Prostate gland (tissue), 2 donors: ENCODE measurements around the gene KRTAP3-1. TPM values are rescaled to one million over a fixed set of nuclear protein-coding genes. Genes with fewer than 3 reads are reported as not detected.
A peak's percentile ranks its signal among the peaks of the same experiment; 100 is the strongest.
"Not testable (repeated sequence)": the region's sequence is repeated elsewhere in the genome, so short reads cannot be mapped to it uniquely, and the experiment has no call there.

ENCODE experiments used
- DNase-seq: peaks from one replicate; pipeline ENCODE4 v3.0.0-alpha.2; 2019; ENCODE audit warnings: low spot score
- H3K27ac ChIP-seq, 2 donors: fragments of 200-600 bp; sonication (generic); 2 replicates each; pipeline ENCODE4 v1.5.1; 2017 to 2019
- H3K27me3 ChIP-seq: fragments of 200-600 bp; sonication (generic); replicated peaks from 2 replicates; pipeline ENCODE4 v1.5.1; 2019; ENCODE audit not compliant: insufficient read depth
- H3K36me3 ChIP-seq, 2 donors: fragments of 200-600 bp; sonication (generic); 1 replicate in 1 of 2; 2 replicates in 1 of 2; pipeline versions ENCODE4 v1.5.1 to v1.8.1; 2017 to 2019
- H3K4me1 ChIP-seq: fragments of 200-600 bp; sonication (generic); replicated peaks from 2 replicates; pipeline ENCODE4 v1.5.1; 2019
- H3K4me3 ChIP-seq, 2 donors: fragments of 200-600 bp; sonication (generic); 2 replicates each; pipeline ENCODE4 v1.5.1; 2017 to 2019
- H3K9me3 ChIP-seq: fragments of 200-600 bp; sonication (generic); 2 replicates; pipeline ENCODE4 v1.5.1; 2017
- POLR2A ChIP-seq: fragments of 450-650 bp; IDR thresholded peaks from one replicate; pipeline ENCODE4 v1.6.1; 2016; ENCODE audit warnings: antibody characterized with exemption, mild to moderate bottlenecking
- POLR2AphosphoS5 ChIP-seq: sonication (generic); formaldehyde crosslinking; IDR thresholded peaks from one replicate; pipeline ENCODE4 v1.6.1; 2017; ENCODE audit warnings: antibody characterized with exemption
- WGBS: methylation state at CpG from one replicate; pipeline ENCODE4 v1.1.5; 2018; 5-methylcytosine and 5-hydroxymethylcytosine counted together
- intact Hi-C: fragments of 100-400 bp; cut with DNase I; formaldehyde crosslinking; loops from one replicate; pipeline ENCODE4 v1.14.2; 2022
- total RNA-seq, 2 donors: library from RNA; depleted of rRNA; stranded (reverse); fragments of >200 nt; gene quantifications; one replicate each; pipeline ENCODE4 v1.1.0, GENCODE V29; 2016
- TF ChIP-seq, protein P1 (sequence below), 4 experiments: fragments of 200-600 bp in 2 of 4; fragments of 450-650 bp in 2 of 4; sonication (generic) in 2 of 4; IDR thresholded peaks; 1 replicate in 3 of 4; 2 replicates in 1 of 4; pipeline ENCODE4 v1.5.1; 2016 to 2019; ENCODE audit warnings: antibody characterized with exemption in 4 of 4, mild to moderate bottlenecking in 2 of 4, moderate library complexity in 2 of 4

Gene KRTAP3-1
- total RNA-seq, 2 donors from 2014 or later = not detected

DNA sequence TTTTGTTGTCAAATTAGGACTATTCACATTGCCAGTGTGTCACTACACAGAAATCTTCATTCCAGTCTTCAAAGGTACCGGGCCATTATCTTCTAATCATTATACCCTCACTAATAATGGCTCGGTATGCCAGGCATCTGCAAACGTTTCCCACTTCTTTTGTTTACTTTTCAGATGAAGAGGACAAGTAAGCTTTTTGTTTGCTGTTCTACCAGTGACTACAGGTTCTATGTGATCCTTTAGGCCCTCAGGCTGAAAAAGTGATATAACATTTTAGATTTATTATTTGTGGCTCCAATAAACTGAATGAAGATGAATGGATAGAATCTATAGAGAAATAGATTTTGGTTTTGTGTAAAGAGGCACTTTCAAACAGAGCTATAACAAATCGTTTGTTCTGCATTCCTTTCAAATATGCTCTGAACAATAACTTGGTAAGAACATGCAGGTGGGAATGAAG lies 403 bp upstream of the KRTAP3-1 start:
- H3K4me1 ChIP-seq = no peaks in the 10 kb centered on the region
- no peaks in the 10 kb centered on the region for H3K36me3 ChIP-seq
- H3K4me3 ChIP-seq = no peak overlapping the region
- 28% methylated on average over 4 of the region's 4 CpGs for WGBS
- no peak for TF ChIP-seq POLR2A
- TF ChIP-seq, protein P1, sequence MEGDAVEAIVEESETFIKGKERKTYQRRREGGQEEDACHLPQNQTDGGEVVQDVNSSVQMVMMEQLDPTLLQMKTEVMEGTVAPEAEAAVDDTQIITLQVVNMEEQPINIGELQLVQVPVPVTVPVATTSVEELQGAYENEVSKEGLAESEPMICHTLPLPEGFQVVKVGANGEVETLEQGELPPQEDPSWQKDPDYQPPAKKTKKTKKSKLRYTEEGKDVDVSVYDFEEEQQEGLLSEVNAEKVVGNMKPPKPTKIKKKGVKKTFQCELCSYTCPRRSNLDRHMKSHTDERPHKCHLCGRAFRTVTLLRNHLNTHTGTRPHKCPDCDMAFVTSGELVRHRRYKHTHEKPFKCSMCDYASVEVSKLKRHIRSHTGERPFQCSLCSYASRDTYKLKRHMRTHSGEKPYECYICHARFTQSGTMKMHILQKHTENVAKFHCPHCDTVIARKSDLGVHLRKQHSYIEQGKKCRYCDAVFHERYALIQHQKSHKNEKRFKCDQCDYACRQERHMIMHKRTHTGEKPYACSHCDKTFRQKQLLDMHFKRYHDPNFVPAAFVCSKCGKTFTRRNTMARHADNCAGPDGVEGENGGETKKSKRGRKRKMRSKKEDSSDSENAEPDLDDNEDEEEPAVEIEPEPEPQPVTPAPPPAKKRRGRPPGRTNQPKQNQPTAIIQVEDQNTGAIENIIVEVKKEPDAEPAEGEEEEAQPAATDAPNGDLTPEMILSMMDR (IDR thresholded peaks at IDR 0.05) = no peak
- TF ChIP-seq POLR2AphosphoS5 = peak; percentile 14
- H3K27me3 ChIP-seq = no peaks in the 10 kb centered on the region
- DNase-seq = no peak
- intact Hi-C loops = no loop called here
- no peak overlapping the region for H3K27ac ChIP-seq
- no peaks in the 10 kb centered on the region for H3K9me3 ChIP-seq

DNA sequence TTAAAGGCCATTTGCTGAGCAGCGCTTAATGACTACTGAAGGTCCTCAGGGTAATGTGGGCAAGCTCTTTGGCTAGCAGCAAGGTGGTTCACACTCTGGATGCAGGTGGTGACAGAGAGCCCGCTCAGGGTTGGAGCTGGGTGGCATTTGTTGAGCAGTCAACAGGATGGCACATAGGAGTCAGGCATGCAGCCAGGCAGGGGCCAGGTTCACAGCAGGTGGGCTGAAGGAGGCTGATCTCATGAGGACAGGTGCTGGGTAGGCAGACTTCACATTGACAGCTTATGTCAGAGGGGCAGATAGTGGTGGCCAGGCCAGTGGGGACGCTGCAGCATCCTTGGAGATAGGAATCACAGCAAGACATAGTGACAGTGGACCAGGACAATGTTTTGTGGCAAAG lies 4.5 kb downstream of the KRTAP3-1 start:
- H3K27ac ChIP-seq = no peak overlapping the region
- no peaks in the 10 kb centered on the region for H3K36me3 ChIP-seq
- no peaks in the 10 kb centered on the region for H3K9me3 ChIP-seq
- intact Hi-C loops = no loop called here
- TF ChIP-seq, protein P1 (IDR thresholded peaks at IDR 0.05) = no peak
- TF ChIP-seq POLR2A = no peak
- TF ChIP-seq POLR2AphosphoS5 = no peak
- no peak overlapping the region for H3K4me3 ChIP-seq
- H3K4me1 ChIP-seq = no peaks in the 10 kb centered on the region
- H3K27me3 ChIP-seq = no peaks in the 10 kb centered on the region
- DNase-seq = no peak
- 94% methylated on average over 3 of the region's 3 CpGs for WGBS

DNA sequence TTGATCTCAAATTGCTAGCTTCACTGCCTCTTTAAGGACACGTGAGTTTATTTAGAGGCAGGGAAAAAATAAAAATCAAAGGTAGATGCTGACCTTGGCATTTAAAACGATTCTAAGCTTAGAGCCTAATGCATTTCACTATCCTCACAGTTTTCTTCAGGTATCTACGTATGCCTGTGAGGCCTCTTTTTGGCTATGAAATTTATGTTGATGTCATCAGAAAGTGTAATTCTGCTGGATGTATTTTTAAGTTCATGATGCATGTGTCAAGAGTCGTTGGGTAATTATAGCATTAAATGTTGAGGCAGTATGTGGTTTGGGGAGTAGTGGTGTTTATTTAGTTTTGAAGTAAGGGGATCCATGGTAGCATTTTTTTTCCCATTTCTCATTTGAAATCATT lies 5.0 kb downstream of the KRTAP3-1 start:
- H3K9me3 ChIP-seq = no peaks in the 10 kb centered on the region
- no peak overlapping the region for H3K4me3 ChIP-seq
- no peaks in the 10 kb centered on the region for H3K4me1 ChIP-seq
- H3K27me3 ChIP-seq = no peaks in the 10 kb centered on the region
- H3K27ac ChIP-seq = no peak overlapping the region
- intact Hi-C loops = no loop called here
- no peak for TF ChIP-seq POLR2A
- TF ChIP-seq, protein P1 (IDR thresholded peaks at IDR 0.05) = no peak
- no peak for TF ChIP-seq POLR2AphosphoS5
- no peaks in the 10 kb centered on the region for H3K36me3 ChIP-seq
- no peak for DNase-seq
- 62% methylated on average over 4 of the region's 4 CpGs for WGBS

DNA sequence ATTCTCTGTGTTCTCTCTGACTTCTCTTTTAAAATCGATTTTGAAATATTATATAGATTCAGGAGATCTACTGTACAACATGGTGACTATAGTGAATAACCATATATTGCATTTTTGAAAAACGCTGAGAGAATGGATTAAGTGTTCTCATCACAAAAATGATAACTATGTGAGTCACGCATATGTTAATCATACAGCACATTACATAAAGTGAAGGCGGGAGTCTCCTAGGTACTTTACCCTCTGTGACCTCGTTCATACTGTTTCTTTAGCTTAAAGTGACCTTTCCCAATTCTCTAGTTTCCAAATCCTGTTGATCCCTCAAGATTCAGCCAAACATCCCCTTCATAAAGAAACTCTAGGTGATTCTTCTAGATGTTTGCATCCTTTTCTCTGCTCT lies 6.1 kb downstream of the KRTAP3-1 start:
- Histone ChIP-seq H3K4me1 (no peaks in the 10 kb centered on the region), H3K4me3 (no peak overlapping the region), H3K27ac (no peak overlapping the region), H3K36me3 (no peaks in the 10 kb centered on the region), H3K27me3 (no peaks in the 10 kb centered on the region), H3K9me3 (no peaks in the 10 kb centered on the region)
- intact Hi-C loops = no loop called here
- TF ChIP-seq POLR2A (no peak), POLR2AphosphoS5 (no peak)
- TF ChIP-seq, protein P1 (IDR thresholded peaks at IDR 0.05) = no peak
- WGBS = 82% methylated on average over 5 of the region's 5 CpGs
- DNase-seq = no peak

DNA sequence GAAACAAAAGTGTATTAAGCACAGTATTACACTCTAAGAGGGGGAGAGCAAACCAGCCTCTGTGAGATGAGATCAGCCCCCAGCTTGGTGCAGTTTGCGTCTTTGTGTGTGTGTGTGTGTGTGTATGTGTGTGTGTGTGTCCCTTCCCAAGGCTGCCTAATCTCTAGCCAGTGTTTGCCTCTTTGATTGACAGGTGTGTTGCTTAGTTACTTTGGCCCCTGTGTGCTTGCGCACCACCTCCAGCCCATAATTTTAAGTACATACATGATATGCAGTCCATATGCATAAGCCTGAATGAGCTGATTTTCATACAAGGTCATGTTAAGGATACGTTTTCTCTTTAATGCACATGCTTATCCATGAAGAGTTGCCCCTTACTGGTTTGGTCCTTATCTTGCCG lies 7.1 kb downstream of the KRTAP3-1 start:
- no peak overlapping the region for H3K27ac ChIP-seq
- no peaks in the 10 kb centered on the region for H3K27me3 ChIP-seq
- no peak overlapping the region for H3K4me3 ChIP-seq
- no peaks in the 10 kb centered on the region for H3K9me3 ChIP-seq
- TF ChIP-seq POLR2A (no peak), POLR2AphosphoS5 (no peak)
- TF ChIP-seq, protein P1 (IDR thresholded peaks at IDR 0.05) = no peak
- no peaks in the 10 kb centered on the region for H3K4me1 ChIP-seq
- intact Hi-C loops = no loop called here
- no peaks in the 10 kb centered on the region for H3K36me3 ChIP-seq
- 92% methylated on average over 4 of the region's 4 CpGs for WGBS
- no peak for DNase-seq

DNA sequence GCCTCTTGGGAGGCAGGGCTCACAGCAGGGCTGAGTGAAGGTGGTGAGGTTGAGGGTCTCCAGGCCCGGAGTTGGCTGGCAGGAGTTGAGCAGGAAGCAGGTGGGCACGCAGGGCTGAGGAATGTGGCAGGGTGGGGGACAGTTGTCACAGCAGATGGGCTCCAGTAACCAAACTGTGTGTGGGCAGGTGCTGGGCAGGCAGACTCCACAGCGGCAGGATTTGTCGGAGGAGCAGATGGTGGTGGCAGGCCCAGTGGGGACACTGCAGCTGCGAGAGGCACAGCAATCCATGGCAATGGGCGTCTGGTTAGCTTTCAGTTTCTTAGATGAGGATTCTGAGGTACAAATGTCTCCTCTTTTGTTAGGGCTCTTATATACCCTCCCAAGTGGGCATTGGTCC lies 9.4 kb downstream of the KRTAP3-1 start, which contains the start of gene KRTAP3-2:
Gene KRTAP3-2, minus strand, starts transcription at position 344 of the 400 bp plus-strand sequence. Its CDS starts 53 bp downstream, at position 291.
- H3K27me3 ChIP-seq, DNase-seq, H3K9me3 ChIP-seq, intact Hi-C loops, H3K4me1 ChIP-seq, H3K27ac ChIP-seq, H3K4me3 ChIP-seq, H3K36me3 ChIP-seq: not testable (repeated sequence)
- WGBS = 83% methylated on average over 6 of the region's 6 CpGs
